IPS-18a (cell line): Measurements from ENCODE around the gene TSPAN18.

Experiments
- H3K27ac ChIP-seq: one replicate; pipeline ENCODE4 v1.5.1; 2013; ENCODE audit warnings: low read length
- H3K27me3 ChIP-seq: one replicate; pipeline ENCODE4 v1.6.1; 2013; ENCODE audit warnings: mild to moderate bottlenecking, low read length; ENCODE audit not compliant: control insufficient read depth, insufficient read depth
- H3K36me3 ChIP-seq: one replicate; pipeline ENCODE4 v1.6.1; 2013; ENCODE audit warnings: low read depth, low read length; ENCODE audit not compliant: control insufficient read depth
- H3K4me1 ChIP-seq: one replicate; pipeline ENCODE4 v1.6.1; 2013; ENCODE audit warnings: low read depth, low read length; ENCODE audit not compliant: control insufficient read depth
- H3K4me3 ChIP-seq: one replicate; pipeline ENCODE4 v1.5.1; 2013; ENCODE audit warnings: low read length
- H3K9ac ChIP-seq: one replicate; pipeline ENCODE4 v1.6.1; 2013; ENCODE audit warnings: mild to moderate bottlenecking, low read length, moderate library complexity
- H3K9me3 ChIP-seq: one replicate; pipeline ENCODE4 v1.6.1; 2013; ENCODE audit warnings: low read depth, low read length; ENCODE audit not compliant: control insufficient read depth

The TSPAN18 gene

DNA sequence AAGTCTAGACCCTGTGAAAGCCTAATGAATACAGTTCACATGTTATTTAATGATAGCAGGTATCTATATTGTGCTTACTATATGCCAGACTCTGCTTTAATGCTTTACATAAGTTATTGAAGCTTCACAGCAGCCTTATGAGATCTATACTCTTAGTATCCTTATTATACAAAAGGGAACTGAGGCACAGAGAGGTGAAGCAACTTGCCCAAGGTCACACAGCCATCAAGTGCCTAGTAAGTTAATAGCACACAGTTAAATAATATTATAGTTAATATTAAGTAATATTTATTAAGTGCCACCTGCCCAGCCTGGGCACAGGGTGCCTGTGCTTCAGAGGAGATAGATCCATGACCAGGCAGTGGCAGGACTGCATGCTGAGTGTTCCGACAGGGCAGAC, 145.8 kb downstream of the TSPAN18 start:
- H3K4me1 ChIP-seq, result peaks cover 9% of the 10 kb centered on the region
- H3K36me3 ChIP-seq, result no peaks in the 10 kb centered on the region
- no peak overlapping the region for H3K4me3 ChIP-seq
- H3K9me3 ChIP-seq, result no peaks in the 10 kb centered on the region
- peaks cover 9% of the 10 kb centered on the region for H3K27me3 ChIP-seq
- H3K9ac ChIP-seq, result no peak overlapping the region
- no peak overlapping the region for H3K27ac ChIP-seq

DNA sequence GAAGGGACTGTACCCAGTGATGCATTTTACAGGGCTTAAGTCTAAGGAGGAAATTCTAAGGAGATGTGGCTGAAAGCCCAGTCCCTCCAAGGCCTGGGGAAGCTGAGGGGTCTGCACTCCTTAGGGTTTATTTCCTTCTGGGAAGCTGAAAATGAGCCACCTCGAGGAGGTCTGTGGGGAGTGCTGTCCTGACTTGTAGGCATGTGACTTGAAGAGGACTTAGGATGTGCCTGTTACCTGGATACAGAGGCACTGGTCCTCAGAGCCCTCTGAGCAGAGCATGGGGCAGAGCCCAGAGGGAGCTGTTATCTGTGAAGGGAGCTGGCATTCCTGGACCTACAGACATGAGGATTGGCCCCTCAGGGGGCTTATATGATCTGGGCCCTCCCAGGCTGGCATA, 146.8 kb downstream of the TSPAN18 start:
- H3K4me1 ChIP-seq, result peaks cover 19% of the 10 kb centered on the region
- no peak overlapping the region for H3K9ac ChIP-seq
- H3K9me3 ChIP-seq, result no peaks in the 10 kb centered on the region
- peaks cover 19% of the 10 kb centered on the region for H3K27me3 ChIP-seq
- no peaks in the 10 kb centered on the region for H3K36me3 ChIP-seq
- no peak overlapping the region for H3K27ac ChIP-seq
- no peak overlapping the region for H3K4me3 ChIP-seq

DNA sequence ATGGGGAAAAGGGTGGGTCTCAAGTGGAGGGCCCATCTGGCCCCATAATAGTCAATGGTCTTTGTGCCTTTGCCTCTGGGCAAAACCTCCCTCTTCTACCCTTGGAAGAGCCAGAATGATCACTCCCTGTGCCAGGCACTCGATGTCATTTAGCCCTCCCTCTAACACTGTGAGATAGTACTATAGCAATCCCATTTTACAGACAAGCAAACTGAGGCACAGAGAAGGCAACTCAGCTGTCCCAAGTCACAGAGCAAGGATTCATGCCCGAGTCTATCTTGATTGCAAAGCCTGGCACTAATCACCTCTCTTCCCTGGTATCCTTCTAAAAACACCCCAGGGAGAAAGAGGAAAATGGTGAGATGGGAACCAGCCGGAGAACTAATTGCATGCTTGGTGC, 147.5 kb downstream of the TSPAN18 start:
- Histone ChIP-seq H3K4me1 (peaks cover 26% of the 10 kb centered on the region), H3K27ac (no peak overlapping the region), H3K9ac (no peak overlapping the region), H3K27me3 (peaks cover 26% of the 10 kb centered on the region), H3K4me3 (no peak overlapping the region), H3K36me3 (no peaks in the 10 kb centered on the region), H3K9me3 (no peaks in the 10 kb centered on the region)

DNA sequence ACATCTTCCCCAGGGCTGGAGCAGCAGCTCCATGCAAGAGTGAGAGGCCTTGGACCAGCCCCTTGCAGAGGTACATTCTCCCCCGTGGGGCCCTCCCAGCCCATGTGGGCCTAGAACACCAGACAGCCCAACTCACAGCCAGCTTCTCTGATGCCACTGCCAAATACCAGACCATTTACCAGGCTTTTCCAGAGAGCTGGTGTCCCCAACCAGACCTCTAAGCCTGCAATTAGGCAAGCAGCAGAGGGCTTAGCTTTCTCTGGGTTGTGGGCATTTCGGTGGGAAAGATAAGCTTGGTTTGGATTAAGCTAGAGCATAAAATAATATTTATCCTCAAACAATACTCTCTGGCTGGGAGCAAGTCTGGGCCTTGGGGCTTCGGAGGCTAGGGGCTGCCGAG, 148.3 kb downstream of the TSPAN18 start:
- H3K9ac ChIP-seq, result no peak overlapping the region
- no peak overlapping the region for H3K27ac ChIP-seq
- H3K4me1 ChIP-seq, result peaks cover 26% of the 10 kb centered on the region
- H3K9me3 ChIP-seq, result no peaks in the 10 kb centered on the region
- no peaks in the 10 kb centered on the region for H3K36me3 ChIP-seq
- peaks cover 34% of the 10 kb centered on the region for H3K27me3 ChIP-seq
- H3K4me3 ChIP-seq, result no peak overlapping the region

DNA sequence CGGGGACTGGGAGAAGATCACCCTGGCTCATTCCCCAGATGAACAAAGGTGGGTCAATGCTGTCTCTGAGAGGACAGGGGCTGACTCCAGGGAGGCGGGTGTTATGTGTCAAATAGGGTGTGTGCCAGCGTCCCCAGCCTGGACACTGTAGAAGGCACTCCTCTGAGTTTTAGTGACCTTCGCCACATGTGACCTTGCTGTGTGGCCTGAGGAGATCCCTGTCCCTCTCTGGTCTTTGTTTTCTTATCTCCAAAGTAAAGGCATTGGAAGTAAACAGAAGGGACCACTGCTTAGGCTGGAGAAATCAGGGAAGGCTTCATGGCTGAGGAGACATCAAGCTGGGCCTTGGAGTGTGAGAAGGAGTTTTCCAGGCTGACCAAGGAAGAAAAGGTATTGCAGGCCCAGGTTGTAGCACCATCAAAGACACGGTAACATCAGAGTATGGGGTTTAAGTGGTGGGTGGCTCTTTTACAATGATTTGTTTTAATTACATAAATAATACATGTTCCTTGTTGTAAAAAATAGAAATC, 149.5 kb downstream of the TSPAN18 start:
- Histone ChIP-seq H3K27ac (no peak overlapping the region), H3K9ac (no peak overlapping the region), H3K4me1 (peaks cover 26% of the 10 kb centered on the region), H3K9me3 (no peaks in the 10 kb centered on the region), H3K4me3 (no peak overlapping the region), H3K36me3 (no peaks in the 10 kb centered on the region), H3K27me3 (peaks cover 43% of the 10 kb centered on the region)

- Histone ChIP-seq H3K27ac (no peak overlapping the region), H3K9me3 (no peaks in the 10 kb centered on the region), H3K4me3 (no peak overlapping the region), H3K4me1 (peaks cover 26% of the 10 kb centered on the region), H3K36me3 (no peaks in the 10 kb centered on the region), H3K9ac (no peak overlapping the region), H3K27me3 (peaks cover 44% of the 10 kb centered on the region)
Observed at GRCh38 chr11:44876906-44877305, 150.1 kb downstream of the TSPAN18 start.

DNA sequence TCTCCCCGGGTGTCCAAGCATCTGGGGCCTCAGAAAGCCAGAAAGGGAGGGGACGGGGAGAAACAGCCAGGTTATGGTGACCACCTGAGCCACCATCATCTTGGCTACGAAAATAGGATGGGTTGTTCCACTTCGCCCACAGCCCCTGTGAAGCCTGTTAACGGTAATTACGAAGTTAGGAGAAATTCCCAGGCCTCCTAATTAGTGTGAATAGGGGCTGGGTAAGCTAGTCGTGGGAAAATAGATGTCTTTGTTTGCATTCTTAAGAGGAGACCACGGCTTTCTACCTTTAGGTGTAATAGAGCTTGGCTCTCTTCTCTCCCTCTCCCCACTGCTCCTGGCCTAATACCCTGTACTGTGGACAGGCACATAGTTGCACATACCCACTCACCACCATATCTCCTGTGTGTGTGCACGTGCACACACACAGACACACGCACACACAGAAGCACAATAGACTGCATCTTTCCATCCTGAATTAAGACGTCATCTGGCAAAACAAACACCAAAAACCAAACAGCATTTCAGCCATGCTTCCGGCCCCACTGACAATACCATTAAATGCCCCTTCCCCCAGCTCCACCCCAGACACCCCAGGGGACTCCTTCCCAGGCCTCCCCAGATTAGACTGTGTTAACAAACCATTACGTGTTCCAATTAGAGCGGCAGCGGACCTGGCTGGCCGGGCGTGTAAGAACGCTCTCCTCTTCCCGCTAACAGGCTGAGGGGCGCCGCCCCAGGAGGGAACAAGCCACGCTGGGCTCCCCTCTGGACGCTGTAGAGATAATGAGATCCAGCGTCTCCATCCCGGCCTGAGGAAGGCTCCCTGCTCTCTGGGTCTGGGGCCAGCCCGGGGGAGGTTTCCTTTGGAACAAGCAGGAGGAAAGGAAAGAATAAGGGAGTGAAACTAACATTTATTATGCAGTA, 151.1 kb downstream of the TSPAN18 start:
- Histone ChIP-seq H3K36me3 (no peaks in the 10 kb centered on the region), H3K4me3 (no peak overlapping the region), H3K9ac (no peak overlapping the region), H3K9me3 (no peaks in the 10 kb centered on the region), H3K27me3 (peaks cover 44% of the 10 kb centered on the region), H3K27ac (no peak overlapping the region), H3K4me1 (peaks cover 26% of the 10 kb centered on the region)

DNA sequence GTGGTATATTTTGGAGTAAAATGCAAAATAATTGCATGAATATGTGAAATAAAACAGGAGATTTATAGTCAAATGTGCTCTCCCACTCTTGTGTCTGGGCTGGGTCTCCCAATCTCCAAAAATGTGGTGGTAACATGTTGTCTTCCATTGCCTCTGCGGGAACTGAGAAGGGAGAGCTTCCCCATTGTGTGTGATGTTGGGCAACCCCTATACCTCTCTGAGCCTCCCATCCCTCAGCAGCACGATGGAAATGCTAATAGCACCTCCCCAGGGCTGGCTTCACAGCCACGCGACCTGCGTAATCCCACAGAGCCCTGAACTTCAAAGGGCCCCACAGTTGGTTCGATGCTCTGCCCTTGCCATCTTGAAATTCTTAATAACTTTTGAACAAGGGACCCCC, 151.9 kb downstream of the TSPAN18 start:
- Histone ChIP-seq H3K36me3 (no peaks in the 10 kb centered on the region), H3K9me3 (no peaks in the 10 kb centered on the region), H3K4me3 (no peak overlapping the region), H3K27me3 (peaks cover 44% of the 10 kb centered on the region), H3K27ac (no peak overlapping the region), H3K4me1 (peaks cover 26% of the 10 kb centered on the region), H3K9ac (no peak overlapping the region)

- no peak overlapping the region for H3K27ac ChIP-seq
- H3K27me3 ChIP-seq, result peaks cover 44% of the 10 kb centered on the region
- H3K4me3 ChIP-seq, result no peak overlapping the region
- H3K4me1 ChIP-seq, result peaks cover 26% of the 10 kb centered on the region
- H3K9ac ChIP-seq, result no peak overlapping the region
- H3K36me3 ChIP-seq, result no peaks in the 10 kb centered on the region
- no peaks in the 10 kb centered on the region for H3K9me3 ChIP-seq
Observed at GRCh38 chr11:44879432-44879831, 152.7 kb downstream of the TSPAN18 start.

GRCh38 chr11:44880511-44880910, 153.7 kb downstream of the TSPAN18 start:
- Histone ChIP-seq H3K4me3 (no peak overlapping the region), H3K27me3 (peaks cover 44% of the 10 kb centered on the region), H3K9ac (no peak overlapping the region), H3K4me1 (peaks cover 28% of the 10 kb centered on the region), H3K36me3 (no peaks in the 10 kb centered on the region), H3K9me3 (no peaks in the 10 kb centered on the region), H3K27ac (no peak overlapping the region)

DNA sequence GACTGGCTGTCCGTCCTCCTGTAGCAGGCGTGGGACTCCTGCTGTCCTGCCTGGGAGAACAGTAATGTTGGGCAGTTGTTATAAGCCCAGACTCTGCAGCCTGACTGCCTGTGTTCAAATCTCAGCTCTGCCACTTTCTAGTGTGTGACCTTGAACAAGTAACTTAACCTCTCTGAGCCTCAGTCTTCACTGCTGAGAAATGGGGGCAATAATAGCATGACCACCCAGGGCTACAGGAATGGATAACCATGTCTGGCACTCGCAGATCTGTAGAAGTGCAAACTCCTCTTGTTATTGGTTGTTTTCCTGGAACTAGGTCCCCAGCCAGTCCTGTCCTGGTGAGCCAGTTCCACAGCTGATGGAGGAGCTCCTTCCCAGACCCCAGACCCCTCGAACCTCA, 154.2 kb downstream of the TSPAN18 start:
- Histone ChIP-seq H3K4me1 (peaks cover 32% of the 10 kb centered on the region), H3K27ac (no peak overlapping the region), H3K9ac (no peak overlapping the region), H3K27me3 (peaks cover 44% of the 10 kb centered on the region), H3K36me3 (no peaks in the 10 kb centered on the region), H3K9me3 (no peaks in the 10 kb centered on the region), H3K4me3 (no peak overlapping the region)

DNA sequence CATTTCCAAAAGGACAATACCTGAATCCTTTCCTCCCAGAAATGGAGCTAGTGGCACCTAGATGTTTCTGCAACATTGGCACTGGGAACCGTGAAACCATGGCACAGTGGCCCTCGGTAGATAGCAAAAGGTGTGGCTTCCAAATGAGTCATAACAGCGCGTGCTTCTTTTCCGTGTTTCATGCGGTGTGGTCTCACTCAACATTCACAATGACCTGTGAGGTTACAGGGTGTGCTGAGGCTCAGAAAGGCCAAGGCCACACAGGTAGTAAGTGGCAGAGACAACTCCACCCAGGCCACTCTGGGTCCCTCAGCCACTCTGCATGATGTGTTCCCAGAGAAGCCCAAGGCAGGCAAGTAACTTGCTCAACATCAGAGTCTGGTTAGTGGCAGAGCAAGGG, 156.5 kb downstream of the TSPAN18 start:
- peaks cover 30% of the 10 kb centered on the region for H3K4me1 ChIP-seq
- H3K9ac ChIP-seq, result no peak overlapping the region
- peaks cover 28% of the 10 kb centered on the region for H3K27me3 ChIP-seq
- no peaks in the 10 kb centered on the region for H3K36me3 ChIP-seq
- no peaks in the 10 kb centered on the region for H3K9me3 ChIP-seq
- no peak overlapping the region for H3K4me3 ChIP-seq
- no peak overlapping the region for H3K27ac ChIP-seq
